Measurements from ENCODE around the gene ASCC3.
"Not testable (repeated sequence)": the region's sequence is repeated elsewhere in the genome, so short reads cannot be mapped to it uniquely, and the experiment has no call there.

The ASCC3 gene

GRCh38 chr6:100712997-100713396, 168.1 kb downstream of the ASCC3 start:
- DNase-seq = no peak

GRCh38 chr6:100706491-100706890, 174.6 kb downstream of the ASCC3 start:
- no peak for DNase-seq

GRCh38 chr6:100704961-100705360, 176.2 kb downstream of the ASCC3 start:
- DNase-seq = peak; percentile 30

GRCh38 chr6:100701728-100702127, 179.4 kb downstream of the ASCC3 start:
- no peak for DNase-seq

DNA sequence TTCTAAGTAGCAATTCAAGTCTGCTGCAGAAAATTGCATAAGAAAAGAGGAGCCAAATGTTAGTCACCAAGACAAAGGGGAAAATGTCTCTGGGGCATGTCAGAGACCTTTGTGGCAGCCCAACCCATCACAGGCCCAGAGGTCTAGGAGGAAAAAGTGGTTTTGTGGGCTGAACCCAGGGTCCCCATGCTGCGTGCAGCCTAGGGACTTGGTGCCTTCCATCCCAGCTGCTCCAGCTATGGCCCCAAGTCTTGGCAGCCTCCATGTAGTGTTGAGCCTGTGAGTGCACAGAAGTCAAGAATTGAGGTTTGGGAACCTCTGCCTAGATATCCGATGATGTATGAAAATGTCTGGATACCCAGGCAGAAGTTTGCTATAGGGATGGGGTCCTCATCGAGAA, 181.1 kb downstream of the ASCC3 start:
- DNase-seq = no peak

- no peak for DNase-seq
Observed at GRCh38 chr6:100695445-100695844, 185.7 kb downstream of the ASCC3 start.

DNA sequence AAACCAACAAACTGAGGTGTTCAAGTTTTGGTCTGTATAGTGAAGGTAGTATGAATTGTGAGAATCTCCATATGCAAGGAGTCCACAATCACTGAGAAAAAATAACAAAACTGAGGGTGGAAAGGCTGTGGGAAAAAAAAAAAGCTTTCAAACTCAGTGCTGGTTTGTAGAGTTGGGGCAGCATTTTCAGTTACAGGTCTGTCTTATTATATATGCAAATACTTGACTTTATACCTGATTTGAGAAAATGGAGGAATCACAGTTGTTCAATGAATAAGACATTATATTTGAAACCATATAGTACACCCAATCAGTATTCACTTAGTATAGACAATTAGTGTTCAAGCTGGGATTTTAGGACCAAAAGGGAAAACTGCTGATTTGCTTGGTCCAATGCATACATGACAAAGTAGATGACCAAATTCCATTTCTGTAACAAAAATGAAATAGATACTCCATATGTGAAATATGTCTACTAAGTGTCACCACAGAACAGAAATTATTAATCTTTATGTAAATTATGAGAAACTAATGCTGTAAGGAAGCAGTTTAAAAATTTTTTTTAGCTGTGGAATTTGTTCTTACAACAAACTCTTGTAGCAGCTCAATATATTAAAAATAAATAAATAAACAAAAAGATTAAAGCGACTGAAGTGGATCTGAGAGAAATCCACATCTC, 187.7 kb downstream of the ASCC3 start:
- DNase-seq = no peak

- DNase-seq = no peak
Observed at GRCh38 chr6:100691972-100692371, 189.2 kb downstream of the ASCC3 start.

- DNase-seq = no peak
Observed at GRCh38 chr6:100686216-100686615, 194.9 kb downstream of the ASCC3 start.

GRCh38 chr6:100685747-100686146, 195.4 kb downstream of the ASCC3 start:
- DNase-seq = no peak

DNA sequence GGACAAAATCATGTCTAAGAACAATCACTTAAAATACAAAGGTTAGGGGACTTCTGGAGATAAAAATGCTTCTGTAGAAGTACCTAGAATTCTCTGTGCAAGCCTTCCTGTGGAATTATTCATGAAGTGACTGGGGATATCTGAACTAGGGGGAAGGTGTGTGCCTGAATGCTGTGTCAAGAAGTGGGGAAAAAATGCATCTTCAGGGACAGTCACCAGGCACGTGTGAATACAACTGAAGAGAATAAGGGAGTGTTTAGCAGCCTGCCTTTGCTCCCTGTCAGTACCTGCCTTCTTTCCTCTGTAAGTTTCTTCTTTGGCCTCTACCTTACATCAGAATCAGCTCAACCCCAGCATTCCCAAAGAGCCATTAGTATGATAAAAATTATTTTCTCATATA, 201.0 kb downstream of the ASCC3 start:
- no peak for DNase-seq

DNA sequence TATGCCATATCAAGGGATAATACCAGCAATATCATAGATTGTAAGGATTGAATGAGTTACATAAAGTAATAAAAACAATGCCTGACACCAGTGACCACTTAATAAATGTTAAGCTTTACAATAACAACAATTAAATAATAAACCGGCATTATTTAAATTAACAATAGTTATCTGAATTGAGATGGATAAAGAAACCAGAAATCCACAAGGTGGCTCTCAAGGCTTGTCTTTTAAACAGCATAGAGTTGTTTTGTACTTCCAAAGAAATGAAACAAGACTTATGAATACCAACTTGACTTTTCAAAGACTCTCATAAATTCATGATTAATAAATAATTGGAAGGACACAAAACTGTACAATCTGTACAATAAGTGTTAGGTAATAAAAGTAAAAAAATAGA, 203.1 kb downstream of the ASCC3 start:
- DNase-seq = peak; percentile 35

GRCh38 chr6:100677240-100677639, 203.9 kb downstream of the ASCC3 start:
- DNase-seq = no peak

DNA sequence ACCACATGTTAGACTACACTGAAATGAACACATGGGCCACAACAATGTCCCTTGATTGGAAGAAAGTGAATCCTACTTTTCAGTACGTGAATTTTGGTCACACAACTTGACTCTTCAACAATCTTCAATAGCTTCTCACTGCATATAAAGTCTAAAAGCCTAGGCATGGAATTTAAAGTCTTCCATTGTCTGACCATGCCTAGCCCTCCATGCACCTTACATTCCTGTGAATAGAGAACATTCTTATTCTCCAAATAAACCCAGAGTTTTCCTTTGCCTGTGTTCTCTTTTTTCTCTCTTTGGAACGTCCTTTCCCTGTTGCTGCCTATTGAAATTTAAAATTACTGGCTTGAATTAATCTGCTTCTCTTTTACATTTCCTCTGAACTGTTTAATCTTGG, 207.5 kb downstream of the ASCC3 start:
- no peak for DNase-seq

DNA sequence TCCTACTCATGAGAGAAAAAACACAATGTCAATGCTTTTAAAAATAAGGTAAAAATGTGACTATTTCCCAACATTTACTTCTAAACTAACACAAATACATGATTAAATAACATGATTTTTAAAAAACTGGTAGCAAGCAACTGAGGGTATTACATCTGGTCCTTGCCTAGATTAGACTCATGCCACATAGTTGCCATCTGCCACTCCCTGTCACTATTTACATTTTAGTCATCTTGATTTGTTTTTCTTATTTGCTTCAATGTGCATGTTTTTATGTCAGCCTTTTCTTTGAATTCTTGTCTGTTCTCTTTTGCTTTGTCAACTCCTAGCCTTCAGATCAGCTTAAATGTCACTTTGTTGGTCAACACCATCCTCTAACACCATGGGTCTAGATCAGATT, 209.4 kb downstream of the ASCC3 start:
- no peak for DNase-seq

GRCh38 chr6:100670056-100670455, 211.1 kb downstream of the ASCC3 start:
- DNase-seq = no peak

GRCh38 chr6:100665041-100665380, 216.1 kb downstream of the ASCC3 start:
- no peak for DNase-seq

- peak; percentile 50 for DNase-seq
Observed at GRCh38 chr6:100664274-100665040, 216.7 kb downstream of the ASCC3 start.

GRCh38 chr6:100663219-100663863, 217.8 kb downstream of the ASCC3 start:
- no peak for DNase-seq

- no peak for DNase-seq
Observed at GRCh38 chr6:100662264-100662663, 218.9 kb downstream of the ASCC3 start.

DNA sequence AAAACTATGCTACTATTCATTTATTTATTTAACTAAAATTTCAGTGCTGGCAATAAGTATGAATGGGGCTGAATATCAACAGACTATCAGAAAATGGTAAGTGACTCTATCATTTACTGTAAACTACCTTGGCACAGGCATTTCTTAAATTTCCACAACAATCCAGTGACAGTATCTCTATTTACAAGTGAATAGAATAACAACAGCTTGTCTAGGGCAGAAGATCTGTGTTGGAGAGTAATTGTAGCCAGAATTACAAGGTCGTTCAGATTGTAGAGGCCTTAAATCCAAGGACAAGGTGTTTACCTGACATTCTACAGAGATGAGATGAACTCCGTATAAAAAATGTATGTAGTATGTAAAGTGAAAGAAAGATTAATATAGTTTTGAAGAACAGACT, 222.6 kb downstream of the ASCC3 start:
- no peak for DNase-seq

- DNase-seq = peak; percentile 19
Observed at GRCh38 chr6:100657678-100658330, 223.3 kb downstream of the ASCC3 start.

DNA sequence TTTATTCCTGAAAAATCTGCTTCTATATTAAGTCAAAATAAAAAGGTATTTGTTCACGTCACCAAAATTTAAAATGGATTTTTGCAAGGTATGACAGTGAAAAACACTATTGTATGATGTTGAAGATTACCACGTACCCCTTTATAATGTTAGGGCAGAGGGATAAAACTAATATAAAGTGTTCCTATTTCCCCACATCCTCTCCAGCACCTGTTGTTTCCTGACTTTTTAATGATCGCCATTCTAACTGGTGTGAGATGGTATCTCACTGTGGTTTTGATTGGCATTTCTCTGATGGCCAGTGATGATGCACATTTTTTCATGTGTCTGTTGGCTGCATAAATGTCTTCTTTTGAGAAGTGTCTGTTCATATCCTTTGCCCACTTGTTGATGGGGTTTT, 240.0 kb downstream of the ASCC3 start:
- not testable (repeated sequence) for DNase-seq

All from eye (tissue), 1 donor.